Esophagus muscularis mucosa (tissue), 4 donors: ENCODE results near the gene PLPPR3. TPM values are rescaled to one million over a fixed set of nuclear protein-coding genes. Genes with fewer than 3 reads are reported as not detected.

ENCODE experiments used
- DNase-seq: peaks from one replicate; pipeline ENCODE4 v3.0.0-alpha.2; 2017; ENCODE audit errors: extremely low spot score
- H3K27ac ChIP-seq, 4 donors: fragments of 200-600 bp; sonication (generic); replicated peaks in 1 of 4; 1 replicate in 3 of 4; 2 replicates in 1 of 4; pipeline ENCODE4 v1.5.1; 2016 to 2019; ENCODE audit warnings: mild to moderate bottlenecking in 1 of 4
- H3K27me3 ChIP-seq, 4 donors: fragments of 200-600 bp; sonication (generic); one replicate each; pipeline versions ENCODE4 v1.5.1 to v1.6.0; 2016 to 2019
- H3K36me3 ChIP-seq, 4 donors: fragments of 200-600 bp; sonication (generic); one replicate each; pipeline ENCODE4 v1.5.1; 2016 to 2019
- H3K4me1 ChIP-seq, 4 donors: fragments of 200-600 bp; sonication (generic); one replicate each; pipeline ENCODE4 v1.5.1; 2016 to 2019
- H3K4me3 ChIP-seq, 4 donors: fragments of 200-600 bp; sonication (generic); 1 replicate in 2 of 4; 2 replicates in 2 of 4; pipeline ENCODE4 v1.5.1; 2016 to 2019; ENCODE audit warnings: mild to moderate bottlenecking in 4 of 4, moderate library complexity in 1 of 4
- H3K9me3 ChIP-seq, 4 donors: fragments of 200-600 bp; sonication (generic); 1 replicate in 3 of 4; 2 replicates in 1 of 4; pipeline ENCODE4 v1.5.1; 2016 to 2019
- EP300 ChIP-seq: sonication (generic); formaldehyde crosslinking; IDR thresholded peaks from one replicate; pipeline ENCODE4 v1.6.1; 2017; ENCODE audit warnings: antibody characterized with exemption
- POLR2A ChIP-seq: fragments of 450-650 bp; IDR thresholded peaks from one replicate; pipeline ENCODE4 v1.6.1; 2017; ENCODE audit warnings: antibody characterized with exemption, moderate library complexity, mild to moderate bottlenecking, low read depth
- POLR2AphosphoS5 ChIP-seq, 2 donors: sonication (generic); formaldehyde crosslinking; IDR thresholded peaks; one replicate each; pipeline ENCODE4 v1.6.1; 2017; ENCODE audit warnings: antibody characterized with exemption in 2 of 2
- WGBS: methylation state at CpG from one replicate; pipeline ENCODE4 v1.1.5; 2018; 5-methylcytosine and 5-hydroxymethylcytosine counted together
- intact Hi-C: fragments of 100-400 bp; cut with DNase I; formaldehyde crosslinking; loops from one replicate; pipeline ENCODE4 v1.15.1; 2023
- total RNA-seq, 4 donors: library from RNA; depleted of rRNA; stranded (reverse); fragments of >200 nt; gene quantifications; one replicate each; pipeline versions ENCODE4 v1.1.0 to v1.2.1, GENCODE V29; 2016
- TF ChIP-seq, protein P1 (sequence below), 3 experiments: fragments of 200-600 bp in 2 of 3; fragments of 450-650 bp in 1 of 3; sonication (generic) in 2 of 3; IDR thresholded peaks; one replicate each; pipeline ENCODE4 v1.5.1; 2017 to 2019; ENCODE audit warnings: antibody characterized with exemption in 3 of 3, mild to moderate bottlenecking in 2 of 3, moderate library complexity in 1 of 3

The PLPPR3 gene
- total RNA-seq, 4 donors from 2014 or later, result not detected

DNA sequence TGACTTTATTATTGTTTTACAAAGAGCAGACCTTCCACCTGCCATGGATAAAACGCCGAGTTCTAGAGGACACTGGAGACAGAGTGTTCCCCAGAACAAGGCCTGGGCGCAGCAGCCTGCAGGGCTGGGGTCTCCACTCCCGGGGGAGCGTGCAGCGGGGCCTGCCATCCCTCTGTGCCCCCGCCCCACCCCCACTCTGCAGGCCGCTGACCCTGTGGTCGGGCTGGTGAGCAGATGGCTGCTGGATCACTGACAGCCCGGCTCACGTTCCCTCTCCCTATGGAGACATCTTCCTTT, 33.1 kb downstream of the PLPPR3 start:
- intact Hi-C loops, result no loop called here
- H3K27ac ChIP-seq, result peak overlapping the region; percentile 1 to 63 (median 46)

DNA sequence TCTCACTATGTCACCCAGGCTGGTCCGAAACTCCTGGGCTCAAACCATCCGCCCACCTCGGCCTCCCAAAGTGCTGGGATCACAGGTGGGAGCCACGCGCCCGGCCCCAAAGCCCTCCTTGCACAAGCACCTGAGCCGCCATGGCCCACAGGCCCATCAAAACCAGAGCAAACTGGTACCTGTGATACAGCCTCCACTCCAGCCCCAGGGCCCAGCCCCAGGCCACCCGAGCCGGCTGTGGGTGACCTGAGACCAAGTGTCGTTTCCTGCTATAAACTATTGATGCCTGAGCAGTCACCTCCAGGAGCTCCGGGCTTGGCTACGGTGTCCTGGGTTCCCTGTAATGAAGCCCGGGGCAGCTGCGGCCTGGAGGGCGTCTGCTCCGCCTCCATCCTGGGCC, 34.2 kb downstream of the PLPPR3 start:
- Histone ChIP-seq H3K4me1 (peaks cover 16 to 50% (median 38%) of the 10 kb centered on the region in 4 donors), H3K36me3 (no peaks in the 10 kb centered on the region), H3K27me3 (no peaks in the 10 kb centered on the region), H3K27ac (peak overlapping the region in 2 of 4 donors; percentile 2 to 4), H3K9me3 (no peaks in the 10 kb centered on the region), H3K4me3 (no peak overlapping the region)
- 94% methylated on average over 14 of the region's 16 CpGs for WGBS
- TF ChIP-seq POLR2A (no peak), EP300 (no peak), POLR2AphosphoS5 (IDR thresholded peaks at IDR 0.05) (no peak)
- TF ChIP-seq, protein P1, sequence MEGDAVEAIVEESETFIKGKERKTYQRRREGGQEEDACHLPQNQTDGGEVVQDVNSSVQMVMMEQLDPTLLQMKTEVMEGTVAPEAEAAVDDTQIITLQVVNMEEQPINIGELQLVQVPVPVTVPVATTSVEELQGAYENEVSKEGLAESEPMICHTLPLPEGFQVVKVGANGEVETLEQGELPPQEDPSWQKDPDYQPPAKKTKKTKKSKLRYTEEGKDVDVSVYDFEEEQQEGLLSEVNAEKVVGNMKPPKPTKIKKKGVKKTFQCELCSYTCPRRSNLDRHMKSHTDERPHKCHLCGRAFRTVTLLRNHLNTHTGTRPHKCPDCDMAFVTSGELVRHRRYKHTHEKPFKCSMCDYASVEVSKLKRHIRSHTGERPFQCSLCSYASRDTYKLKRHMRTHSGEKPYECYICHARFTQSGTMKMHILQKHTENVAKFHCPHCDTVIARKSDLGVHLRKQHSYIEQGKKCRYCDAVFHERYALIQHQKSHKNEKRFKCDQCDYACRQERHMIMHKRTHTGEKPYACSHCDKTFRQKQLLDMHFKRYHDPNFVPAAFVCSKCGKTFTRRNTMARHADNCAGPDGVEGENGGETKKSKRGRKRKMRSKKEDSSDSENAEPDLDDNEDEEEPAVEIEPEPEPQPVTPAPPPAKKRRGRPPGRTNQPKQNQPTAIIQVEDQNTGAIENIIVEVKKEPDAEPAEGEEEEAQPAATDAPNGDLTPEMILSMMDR (IDR thresholded peaks at IDR 0.05), result no peak
- DNase-seq, result no peak
- intact Hi-C loops, result no loop called here

More for the DNA sequence above, 33.1 kb downstream of the PLPPR3 start:
- Histone ChIP-seq H3K36me3 (no peaks in the 10 kb centered on the region), H3K27me3 (no peaks in the 10 kb centered on the region), H3K4me1 (peaks cover 15 to 51% (median 36%) of the 10 kb centered on the region in 4 donors), H3K4me3 (no peak overlapping the region), H3K9me3 (no peaks in the 10 kb centered on the region)
- TF ChIP-seq, protein P1 (IDR thresholded peaks at IDR 0.05), result no peak
- no peak for TF ChIP-seq POLR2AphosphoS5 (IDR thresholded peaks at IDR 0.05)
- no peak for DNase-seq
- WGBS, result 51% methylated on average over 6 of the region's 11 CpGs

DNA sequence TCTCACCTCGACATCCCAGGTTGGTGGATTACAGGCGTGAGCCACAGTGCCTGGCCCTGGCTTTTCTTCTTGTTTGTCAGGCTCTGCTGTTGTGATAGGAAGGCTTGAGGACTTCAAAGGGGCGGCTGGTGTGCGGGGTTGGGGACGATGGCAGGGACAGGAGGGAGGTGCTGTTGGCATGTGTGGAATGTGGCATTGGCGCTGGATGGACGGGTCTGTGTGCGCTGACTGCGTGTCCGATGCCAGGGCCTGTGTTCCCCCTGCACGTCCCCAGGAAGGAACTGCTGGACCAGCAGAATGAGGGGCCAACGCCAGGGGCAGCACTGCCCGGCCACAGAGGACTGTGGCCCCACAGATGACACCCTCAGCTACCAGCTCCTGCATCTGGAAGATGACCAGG, 37.2 kb downstream of the PLPPR3 start:
- intact Hi-C loops, result no loop called here
- TF ChIP-seq POLR2AphosphoS5 (IDR thresholded peaks at IDR 0.05) (no peak), EP300 (no peak)
- no peak for DNase-seq
- peak overlapping the region in 1 of 4 donors; percentile 42 for H3K27ac ChIP-seq
- no peak overlapping the region for H3K4me3 ChIP-seq
- WGBS, result 84% methylated on average over 10 of the region's 13 CpGs
- no peaks in the 10 kb centered on the region for H3K9me3 ChIP-seq
- H3K36me3 ChIP-seq, result no peaks in the 10 kb centered on the region
- H3K27me3 ChIP-seq, result peaks cover 0 to 17% (median 0%) of the 10 kb centered on the region in 4 donors
- peaks cover 17 to 39% (median 26%) of the 10 kb centered on the region in 4 donors for H3K4me1 ChIP-seq

- H3K27me3 ChIP-seq, result peaks cover 0 to 21% (median 0%) of the 10 kb centered on the region in 4 donors
- no peaks in the 10 kb centered on the region for H3K36me3 ChIP-seq
- WGBS, result 73% methylated on average over 30 of the region's 30 CpGs
- H3K4me3 ChIP-seq, result peak overlapping the region in 2 of 4 donors; percentile 17 to 18
- intact Hi-C loops, result no loop called here
- H3K9me3 ChIP-seq, result no peaks in the 10 kb centered on the region
- no peak for DNase-seq
- H3K27ac ChIP-seq, result peak overlapping the region; percentile 6 to 61 (median 51)
- TF ChIP-seq POLR2A (no peak), POLR2AphosphoS5 (IDR thresholded peaks at IDR 0.05) (no peak), EP300 (no peak)
- TF ChIP-seq, protein P1 (IDR thresholded peaks at IDR 0.05), result no peak
- H3K4me1 ChIP-seq, result peaks cover 7 to 34% (median 16%) of the 10 kb centered on the region in 4 donors
Measured at GRCh38 chr19:782878-783668, 38.7 kb downstream of the PLPPR3 start.

DNA sequence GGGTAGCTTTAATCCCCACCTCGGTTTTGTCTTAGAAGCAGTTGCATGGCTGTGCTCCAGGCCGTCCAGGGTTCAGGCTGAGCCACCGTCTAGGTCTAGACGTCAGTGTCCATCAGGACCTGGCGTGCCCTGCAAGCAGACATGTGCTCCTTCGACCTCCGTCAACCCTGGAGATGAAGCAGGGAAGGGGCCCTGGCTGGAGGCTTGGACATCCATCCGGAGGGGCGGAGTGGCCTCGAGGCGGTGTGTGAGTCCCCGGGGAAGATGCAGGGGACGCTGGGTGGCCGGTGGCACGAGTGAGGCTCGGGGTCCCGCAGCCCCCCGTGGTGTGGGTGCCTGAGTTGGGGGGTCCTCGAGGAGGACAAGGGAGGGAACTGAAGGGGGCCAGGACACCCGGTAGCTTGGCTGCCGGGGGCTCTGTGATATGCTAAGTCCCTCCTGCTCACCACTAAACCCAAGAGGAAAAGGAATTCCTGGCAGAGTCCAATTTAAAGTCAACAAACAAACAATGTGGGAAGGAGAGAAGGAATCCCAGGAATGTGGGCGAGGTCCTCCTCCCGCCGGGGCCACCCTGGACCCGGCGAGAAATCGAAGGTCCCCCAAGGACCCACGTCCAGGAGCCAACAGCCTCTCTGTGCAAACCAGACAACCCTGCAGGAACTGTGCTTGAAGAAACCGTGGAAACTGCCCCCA, 39.4 kb downstream of the PLPPR3 start:
- peak overlapping the region; percentile 12 to 34 (median 18) for H3K4me3 ChIP-seq
- H3K36me3 ChIP-seq, result no peaks in the 10 kb centered on the region
- peaks cover 0 to 21% (median 0%) of the 10 kb centered on the region in 4 donors for H3K27me3 ChIP-seq
- intact Hi-C loops, result no loop called here
- WGBS, result 48% methylated on average over 14 of the region's 29 CpGs
- no peak for DNase-seq
- no peaks in the 10 kb centered on the region for H3K9me3 ChIP-seq
- H3K4me1 ChIP-seq, result peaks cover 7 to 34% (median 13%) of the 10 kb centered on the region in 4 donors
- TF ChIP-seq EP300, result no peak
- TF ChIP-seq POLR2A, result no peak
- no peak for TF ChIP-seq POLR2AphosphoS5 (IDR thresholded peaks at IDR 0.05)
- TF ChIP-seq, protein P1 (IDR thresholded peaks at IDR 0.05), result no peak
- peak overlapping the region in 3 of 4 donors; percentile 37 to 61 (median 60) for H3K27ac ChIP-seq
